Subcutaneous abdominal adipose tissue (tissue), 5 donors: Measurements from ENCODE around the gene PTPRO.

Experiments
- H3K27ac ChIP-seq: one replicate; pipeline ENCODE4 v1.7.0; 2013; ENCODE audit warnings: low read depth, mild to moderate bottlenecking, inconsistent platforms, low read length, moderate library complexity
- H3K27me3 ChIP-seq, 5 donors: one replicate each; pipeline ENCODE4 v1.7.0; 2013; ENCODE audit warnings: low read length in 5 of 5, inconsistent platforms in 1 of 5; ENCODE audit not compliant: control insufficient read depth in 5 of 5, insufficient read depth in 4 of 5
- H3K36me3 ChIP-seq, 5 donors: one replicate each; pipeline ENCODE4 v1.7.0; 2013; ENCODE audit warnings: low read length in 5 of 5; ENCODE audit not compliant: control insufficient read depth in 5 of 5, insufficient read depth in 5 of 5
- H3K4me1 ChIP-seq, 5 donors: one replicate each; pipeline ENCODE4 v1.7.0; 2013; ENCODE audit warnings: low read length in 5 of 5, mild to moderate bottlenecking in 3 of 5, moderate library complexity in 1 of 5; ENCODE audit not compliant: control insufficient read depth in 5 of 5, insufficient read depth in 5 of 5
- H3K4me3 ChIP-seq, 5 donors: one replicate each; pipeline ENCODE4 v1.7.0; 2013; ENCODE audit warnings: low read length in 5 of 5, low read depth in 1 of 5
- H3K9ac ChIP-seq, 5 donors: one replicate each; pipeline ENCODE4 v1.7.0; 2013; ENCODE audit warnings: low read length in 5 of 5, mild to moderate bottlenecking in 4 of 5, moderate library complexity in 3 of 5
- H3K9me3 ChIP-seq, 5 donors: one replicate each; pipeline ENCODE4 v1.7.0; 2013; ENCODE audit warnings: low read length in 5 of 5; ENCODE audit not compliant: control insufficient read depth in 5 of 5
- donor health status: healthy.
- donor health status: healthy.
- donor health status: healthy.
- donor health status: healthy.
- donor health status: healthy.

The PTPRO gene

GRCh38 chr12:15497671-15498292, 175.5 kb downstream of the PTPRO start:
- Histone ChIP-seq H3K4me1 (no peaks in the 10 kb centered on the region), H3K27ac (no peak overlapping the region), H3K4me3 (no peak overlapping the region), H3K36me3 (no peaks in the 10 kb centered on the region), H3K9me3 (no peaks in the 10 kb centered on the region), H3K9ac (peak overlapping the region in 1 of 5 donors; percentile 30), H3K27me3 (no peaks in the 10 kb centered on the region)

GRCh38 chr12:15502211-15502610, 179.9 kb downstream of the PTPRO start:
- no peak overlapping the region for H3K4me3 ChIP-seq
- no peaks in the 10 kb centered on the region for H3K9me3 ChIP-seq
- H3K36me3 ChIP-seq, result no peaks in the 10 kb centered on the region
- peaks cover 0 to 2% (median 0%) of the 10 kb centered on the region in 5 donors for H3K27me3 ChIP-seq
- no peak overlapping the region for H3K9ac ChIP-seq
- H3K4me1 ChIP-seq, result no peaks in the 10 kb centered on the region
- no peak overlapping the region for H3K27ac ChIP-seq

GRCh38 chr12:15505616-15506015, 183.3 kb downstream of the PTPRO start:
- Histone ChIP-seq H3K27ac (no peak overlapping the region), H3K4me1 (no peaks in the 10 kb centered on the region), H3K36me3 (no peaks in the 10 kb centered on the region), H3K9ac (no peak overlapping the region), H3K4me3 (no peak overlapping the region), H3K27me3 (peaks cover 0 to 3% (median 2%) of the 10 kb centered on the region in 5 donors), H3K9me3 (no peaks in the 10 kb centered on the region)

GRCh38 chr12:15515010-15515409, 192.7 kb downstream of the PTPRO start:
- Histone ChIP-seq H3K4me1 (no peaks in the 10 kb centered on the region), H3K4me3 (no peak overlapping the region), H3K9me3 (no peaks in the 10 kb centered on the region), H3K27me3 (no peaks in the 10 kb centered on the region), H3K36me3 (no peaks in the 10 kb centered on the region), H3K9ac (no peak overlapping the region), H3K27ac (no peak overlapping the region)

GRCh38 chr12:15520083-15520482, 197.8 kb downstream of the PTPRO start:
- Histone ChIP-seq H3K4me3 (no peak overlapping the region), H3K4me1 (peaks cover 0 to 6% (median 0%) of the 10 kb centered on the region in 5 donors), H3K9ac (no peak overlapping the region), H3K27me3 (peaks cover 0 to 3% (median 0%) of the 10 kb centered on the region in 5 donors), H3K9me3 (no peaks in the 10 kb centered on the region), H3K27ac (no peak overlapping the region), H3K36me3 (no peaks in the 10 kb centered on the region)

- H3K27me3 ChIP-seq, result peaks cover 0 to 3% (median 0%) of the 10 kb centered on the region in 5 donors
Observed at GRCh38 chr12:15520844-15521243, 198.5 kb downstream of the PTPRO start.

GRCh38 chr12:15522574-15523187, 200.4 kb downstream of the PTPRO start:
- Histone ChIP-seq H3K9me3 (no peaks in the 10 kb centered on the region), H3K4me3 (no peak overlapping the region), H3K9ac (no peak overlapping the region), H3K4me1 (peaks cover 0 to 6% (median 0%) of the 10 kb centered on the region in 5 donors), H3K36me3 (no peaks in the 10 kb centered on the region), H3K27ac (no peak overlapping the region), H3K27me3 (peaks cover 0 to 3% (median 0%) of the 10 kb centered on the region in 5 donors)

More at GRCh38 chr12:15520844-15521243, 198.5 kb downstream of the PTPRO start:
- H3K4me1 ChIP-seq, result peaks cover 0 to 6% (median 0%) of the 10 kb centered on the region in 5 donors
- H3K36me3 ChIP-seq, result no peaks in the 10 kb centered on the region
- H3K9ac ChIP-seq, result no peak overlapping the region
- H3K27ac ChIP-seq, result no peak overlapping the region
- H3K9me3 ChIP-seq, result no peaks in the 10 kb centered on the region
- no peak overlapping the region for H3K4me3 ChIP-seq

GRCh38 chr12:15525441-15525840, 203.1 kb downstream of the PTPRO start:
- Histone ChIP-seq H3K4me3 (no peak overlapping the region), H3K9ac (no peak overlapping the region), H3K9me3 (peaks cover 0 to 8% (median 2%) of the 10 kb centered on the region in 5 donors), H3K27me3 (peaks cover 0 to 3% (median 0%) of the 10 kb centered on the region in 5 donors), H3K4me1 (peaks cover 0 to 6% (median 0%) of the 10 kb centered on the region in 5 donors), H3K36me3 (no peaks in the 10 kb centered on the region), H3K27ac (no peak overlapping the region)

- Histone ChIP-seq H3K36me3 (no peaks in the 10 kb centered on the region), H3K4me3 (no peak overlapping the region), H3K27ac (no peak overlapping the region)
Observed at GRCh38 chr12:15526033-15526432, 203.7 kb downstream of the PTPRO start.

More at GRCh38 chr12:15526033-15526432, 203.7 kb downstream of the PTPRO start:
- peaks cover 0 to 8% (median 2%) of the 10 kb centered on the region in 5 donors for H3K9me3 ChIP-seq
- no peak overlapping the region for H3K9ac ChIP-seq
- H3K4me1 ChIP-seq, result peaks cover 0 to 4% (median 0%) of the 10 kb centered on the region in 5 donors
- H3K27me3 ChIP-seq, result peaks cover 0 to 3% (median 0%) of the 10 kb centered on the region in 5 donors
